HepG2 (cell line): ENCODE data around the gene KCNJ1. TPM values are rescaled to one million over a fixed set of nuclear protein-coding genes. Genes with fewer than 3 reads are reported as not detected.

Experiments used
- ATAC-seq: fragments of 200-7000 bp; cut with Tn5 transposase; 3 replicates; pipeline ENCODE4 v1.9.1; 2020; ENCODE audit warnings: mild to moderate bottlenecking, moderate library complexity
- BruUV-seq: library from RNA; stranded (reverse); fragments of 400-500 nt; replicated peaks from 2 replicates; lab custom pipeline; 2021; lab: Mats Ljungman, UMichigan
- CTCF ChIA-PET: fragments of 300-600 bp; formaldehyde crosslinking; extraction: SDS; loops from one replicate; lab custom pipeline; 2021; ENCODE audit warnings: low total read pairs, inconsistent platforms, low intra/inter-chr PET ratio; lab: Yijun Ruan, JAX
- POLR2A ChIA-PET: fragments of 350-600 bp; sonication (Branson Sonifier 250); formaldehyde crosslinking; loops from one replicate; lab custom pipeline; 2020; ENCODE audit warnings: antibody characterized with exemption, inconsistent platforms; lab: Yijun Ruan, JAX
- DNase-seq: peaks from one replicate; pipeline ENCODE4 v3.0.0-alpha.2; 2015; ENCODE audit warnings: low spot score
- FAIRE-seq: peaks from 3 replicates; lab custom pipeline; 2011; peaks lifted over from hg19 to GRCh38; lab: Jason Lieb, UNC
- H2AFZ ChIP-seq: one replicate; pipeline ENCODE4 v1.6.1; 2011; ENCODE audit warnings: low read length, inconsistent platforms
- H3K27ac ChIP-seq: fragments of 300-600 bp; 3 replicates; pipeline ENCODE4 v1.8.0; 2011; ENCODE audit warnings: mixed run types, mild to moderate bottlenecking, mixed read lengths, low read length, inconsistent platforms; ENCODE audit not compliant: insufficient read depth; ENCODE audit errors: extremely low read length
- H3K27me3 ChIP-seq, 2 experiments: fragments of 200-600 bp in 1 of 2; 2 replicates in 1 of 2; 3 replicates in 1 of 2; pipeline versions ENCODE4 v1.6.0 to v1.8.0; 2011; ENCODE audit warnings: low read length in 2 of 2, mild to moderate bottlenecking in 2 of 2, moderate library complexity in 2 of 2, inconsistent platforms in 1 of 2; ENCODE audit not compliant: insufficient read depth in 2 of 2, control insufficient read depth in 1 of 2
- H3K36me3 ChIP-seq, 2 experiments: fragments of 200-600 bp in 1 of 2; replicated peaks in 1 of 2; 2 replicates in 1 of 2; 3 replicates in 1 of 2; pipeline versions ENCODE4 v1.5.1 to v1.8.0; 2011; ENCODE audit warnings: low read length in 2 of 2, inconsistent platforms in 1 of 2; ENCODE audit not compliant: insufficient read depth in 2 of 2, control insufficient read depth in 1 of 2
- H3K4me1 ChIP-seq: 2 replicates; pipeline ENCODE4 v1.5.1; 2012; ENCODE audit warnings: low read length, inconsistent platforms; ENCODE audit not compliant: insufficient read depth
- H3K4me2 ChIP-seq: 2 replicates; pipeline ENCODE4 v1.6.0; 2011; ENCODE audit warnings: low read depth, low read length, inconsistent platforms
- H3K4me3 ChIP-seq, 3 experiments: fragments of 200-600 bp in 1 of 3; sonication (generic), shearing (Covaris generic) in 1 of 3; replicated peaks in 1 of 3; 2 replicates each; pipeline ENCODE4 v1.5.1; 2011 to 2016; ENCODE audit warnings: low read length in 3 of 3, inconsistent platforms in 2 of 3, low read depth in 2 of 3, mild to moderate bottlenecking in 2 of 3, control low read depth in 1 of 3, mixed read lengths in 1 of 3; ENCODE audit not compliant: insufficient read depth in 1 of 3
- H3K79me2 ChIP-seq: one replicate; pipeline ENCODE4 v1.6.1; 2011; ENCODE audit warnings: low read length, inconsistent platforms; ENCODE audit not compliant: insufficient read depth
- H3K9ac ChIP-seq: 2 replicates; pipeline ENCODE4 v1.6.0; 2011; ENCODE audit warnings: mild to moderate bottlenecking, low read depth, low read length, inconsistent platforms; ENCODE audit not compliant: insufficient read depth
- H3K9me3 ChIP-seq: 2 replicates; pipeline ENCODE4 v1.5.1; 2012; ENCODE audit warnings: mild to moderate bottlenecking, low read length
- H4K20me1 ChIP-seq: 2 replicates; pipeline ENCODE4 v1.6.0; 2011; ENCODE audit warnings: inconsistent platforms, mild to moderate bottlenecking, low read length, moderate library complexity; ENCODE audit not compliant: insufficient read depth
- SMAD3 ChIP-seq: sonication (generic); formaldehyde crosslinking; IDR thresholded peaks from 2 replicates; pipeline ENCODE4 v1.4.0; 2020; ENCODE audit warnings: missing genetic modification reagents
- SRY ChIP-seq: sonication (generic); formaldehyde crosslinking; IDR thresholded peaks from 2 replicates; pipeline ENCODE4 v1.8.0; 2022; ENCODE audit warnings: mild to moderate bottlenecking, missing genetic modification reagents
- ZBED4 ChIP-seq: sonication (generic); formaldehyde crosslinking; IDR thresholded peaks from 2 replicates; pipeline ENCODE4 v1.4.0; 2020; ENCODE audit warnings: missing genetic modification reagents, borderline replicate concordance
- ZMYM3 ChIP-seq: sonication (generic); formaldehyde crosslinking; IDR thresholded peaks from 2 replicates; pipeline ENCODE4 v1.5.1; 2020; ENCODE audit warnings: mild to moderate bottlenecking, missing genetic modification reagents
- ZNF17 ChIP-seq: sonication (generic); formaldehyde crosslinking; IDR thresholded peaks from 2 replicates; pipeline ENCODE4 v1.5.0; 2020; ENCODE audit warnings: mild to moderate bottlenecking, missing genetic modification reagents
- ZNF746 ChIP-seq: sonication (generic); formaldehyde crosslinking; IDR thresholded peaks from 2 replicates; pipeline ENCODE4 v1.8.0; 2022; ENCODE audit warnings: mild to moderate bottlenecking, missing genetic modification reagents
- whole genome bisulfite sequencing: methylation state at CpG from one replicate; pipeline ENCODE4 v1.1.6; 2017; ENCODE audit warnings: low lambda C conversion rate; 5-methylcytosine and 5-hydroxymethylcytosine counted together
- in situ Hi-C: cut with HindIII; loops from 2 replicates; pipeline ENCODE4 v1.10.0; 2017; ENCODE audit warnings: low pct_unique_long_range_greater_than_20kb; ENCODE audit not compliant: extremely low pct_ligation_motif_present
- intact Hi-C: fragments of 100-400 bp; cut with micrococcal nuclease; formaldehyde crosslinking; loops from one replicate; pipeline ENCODE4 v1.10.0; 2022; ENCODE audit not compliant: unreplicated experiment
- polyA plus RNA-seq, 8 experiments: library from polyadenylated mRNA; depleted of rRNA in 3 of 8; stranded (reverse) in 7 of 8; unstranded in 1 of 8; fragments of >200 nt; fragmentation: Illumina TruSeq in 4 of 8; extraction: Trizol in 4 of 8; gene quantifications; 2 replicates each; pipeline versions ENCODE4 v1.2.1 to v1.2.3, GENCODE V29; 2011 to 2016; ENCODE audit warnings: low read depth in 4 of 8, missing spikeins in 1 of 8, mixed read lengths in 1 of 8; ENCODE audit not compliant: insufficient read depth in 1 of 8
- total RNA-seq, 5 experiments: library from RNA; depleted of rRNA; stranded (reverse); fragments of >200 nt; fragmentation: Illumina TruSeq; extraction: Trizol; gene quantifications; 2 replicates each; pipeline ENCODE4 v1.2.3, GENCODE V29; 2016; ENCODE audit warnings: low read depth in 1 of 5

The KCNJ1 gene
- total and polyA plus RNA-seq, 2 of the 13 experiments (the other 11 are each of a cell fraction or from before 2014, with no cell fraction given) = not detected

- TF ChIP-seq ZBED4 (CRISPR knock-in tag) = no peak
- no peak for TF ChIP-seq ZNF746 (CRISPR knock-in tag)
- TF ChIP-seq ZNF17 = no peak
- TF ChIP-seq ZMYM3 (CRISPR knock-in tag) = no peak
These were observed 2.0 kb upstream of the KCNJ1 start (continued) for GRCh38 chr11:128868841-128869671.

GRCh38 chr11:128865490-128865889 is 1.6 kb downstream of the KCNJ1 start:
- FAIRE-seq (no peak), DNase-seq (no peak), ATAC-seq (no peak)
- in situ Hi-C loops (no loop called here), intact Hi-C loops (no loop called here)
- Histone ChIP-seq H3K27me3 (peaks cover 2 to 19% of the 10 kb centered on the region in 2 experiments), H3K9ac (no peak overlapping the region), H3K79me2 (no peaks in the 10 kb centered on the region), H3K4me3 (no peak overlapping the region), H3K4me1 (no peaks in the 10 kb centered on the region), H3K9me3 (no peaks in the 10 kb centered on the region), H4K20me1 (no peaks in the 10 kb centered on the region), H3K4me2 (no peak overlapping the region), H2AFZ (no peak overlapping the region), H3K36me3 (no peaks in the 10 kb centered on the region), H3K27ac (no peak overlapping the region)
- POLR2A ChIA-PET = no interaction called here
- WGBS = 0% methylated on average over 1 of the region's 1 CpG
- TF ChIP-seq SMAD3 (CRISPR knock-in tag) = no peak
- no peak for TF ChIP-seq SRY (CRISPR knock-in tag)
- no TSS peak for BruUV-seq
- CTCF ChIA-PET = no interaction called here
